GM15510 (cell line): ENCODE results near the gene ADAMTSL3.

Experiments
- POLR2A ChIP-seq: IDR thresholded peaks from 3 replicates; pipeline ENCODE4 v1.6.1; 2011; ENCODE audit warnings: borderline replicate concordance; ENCODE audit not compliant: insufficient read length; ENCODE audit errors: extremely low read depth

Gene ADAMTSL3

GRCh38 chr15:84001037-84001436 lies 347.1 kb downstream of the ADAMTSL3 start:
- TF ChIP-seq POLR2A = no peak

GRCh38 chr15:84001655-84002054 lies 347.7 kb downstream of the ADAMTSL3 start:
- TF ChIP-seq POLR2A = no peak

GRCh38 chr15:84003791-84004503 lies 350.0 kb downstream of the ADAMTSL3 start:
- TF ChIP-seq POLR2A = no peak

GRCh38 chr15:84006421-84006820 lies 352.5 kb downstream of the ADAMTSL3 start:
- TF ChIP-seq POLR2A = no peak

- TF ChIP-seq POLR2A = no peak
Measured at GRCh38 chr15:84009616-84010015, 355.7 kb downstream of the ADAMTSL3 start.

- no peak for TF ChIP-seq POLR2A
Measured at GRCh38 chr15:84010246-84010645, 356.3 kb downstream of the ADAMTSL3 start.

- TF ChIP-seq POLR2A = no peak
Measured at GRCh38 chr15:84016371-84016770, 362.4 kb downstream of the ADAMTSL3 start.

GRCh38 chr15:84022516-84022915 lies 368.6 kb downstream of the ADAMTSL3 start:
- no peak for TF ChIP-seq POLR2A

- no peak for TF ChIP-seq POLR2A
Measured at GRCh38 chr15:84023636-84024035, 369.7 kb downstream of the ADAMTSL3 start.

GRCh38 chr15:84033793-84034553 lies 380.1 kb downstream of the ADAMTSL3 start:
- no peak for TF ChIP-seq POLR2A

- no peak for TF ChIP-seq POLR2A
Measured at GRCh38 chr15:84034578-84035398, 380.9 kb downstream of the ADAMTSL3 start.

GRCh38 chr15:84035399-84035766 lies 381.5 kb downstream of the ADAMTSL3 start:
- TF ChIP-seq POLR2A = no peak

GRCh38 chr15:84037301-84037700 lies 383.4 kb downstream of the ADAMTSL3 start:
- no peak for TF ChIP-seq POLR2A

- no peak for TF ChIP-seq POLR2A
Measured at GRCh38 chr15:84046064-84046637, 392.2 kb downstream of the ADAMTSL3 start.

- no peak for TF ChIP-seq POLR2A
Measured at GRCh38 chr15:84050076-84050475, 396.2 kb downstream of the ADAMTSL3 start.

- no peak for TF ChIP-seq POLR2A
Measured at GRCh38 chr15:84057714-84058331, 403.9 kb downstream of the ADAMTSL3 start.
